HG02623 (cell line): ENCODE results near the gene CELF2.

Experiments used
- ATAC-seq: cut with Tn5 transposase; IDR thresholded peaks from one replicate; pipeline ENCODE4 v1.9.1; 2021; ENCODE audit warnings: moderate library complexity; ENCODE audit not compliant: unreplicated experiment

The CELF2 gene

GRCh38 chr10:11290156-11290890, 272.7 kb downstream of the CELF2 start:
- ATAC-seq, result no peak

GRCh38 chr10:11292576-11293302, 275.1 kb downstream of the CELF2 start:
- no peak for ATAC-seq

GRCh38 chr10:11293332-11293731, 275.7 kb downstream of the CELF2 start:
- no peak for ATAC-seq

GRCh38 chr10:11294831-11295450, 277.3 kb downstream of the CELF2 start:
- no peak for ATAC-seq

- ATAC-seq, result no peak
Observed at GRCh38 chr10:11295492-11295891, 277.8 kb downstream of the CELF2 start.

- no peak for ATAC-seq
Observed at GRCh38 chr10:11297136-11297535, 279.5 kb downstream of the CELF2 start.

- ATAC-seq, result no peak
Observed at GRCh38 chr10:11298116-11298515, 280.4 kb downstream of the CELF2 start.

GRCh38 chr10:11299125-11299524, 281.5 kb downstream of the CELF2 start:
- ATAC-seq, result no peak

- no peak for ATAC-seq
Observed at GRCh38 chr10:11300026-11300425, 282.4 kb downstream of the CELF2 start.

GRCh38 chr10:11300563-11300962, 282.9 kb downstream of the CELF2 start:
- ATAC-seq, result no peak

GRCh38 chr10:11301571-11302111, 284.0 kb downstream of the CELF2 start:
- ATAC-seq, result no peak

- no peak for ATAC-seq
Observed at GRCh38 chr10:11302181-11302580, 284.5 kb downstream of the CELF2 start.

GRCh38 chr10:11303361-11304170, 285.9 kb downstream of the CELF2 start:
- no peak for ATAC-seq

GRCh38 chr10:11304906-11305585, 287.4 kb downstream of the CELF2 start:
- no peak for ATAC-seq

- ATAC-seq, result no peak
Observed at GRCh38 chr10:11305825-11306593, 288.3 kb downstream of the CELF2 start.

GRCh38 chr10:11307004-11307403, 289.3 kb downstream of the CELF2 start:
- ATAC-seq, result no peak

GRCh38 chr10:11307937-11308336, 290.3 kb downstream of the CELF2 start:
- no peak for ATAC-seq

GRCh38 chr10:11311027-11311426, 293.4 kb downstream of the CELF2 start:
- no peak for ATAC-seq

GRCh38 chr10:11313463-11313862, 295.8 kb downstream of the CELF2 start:
- ATAC-seq, result no peak
